ENCODE data around the gene RAB28.

- TF ChIP-seq, protein P1, sequence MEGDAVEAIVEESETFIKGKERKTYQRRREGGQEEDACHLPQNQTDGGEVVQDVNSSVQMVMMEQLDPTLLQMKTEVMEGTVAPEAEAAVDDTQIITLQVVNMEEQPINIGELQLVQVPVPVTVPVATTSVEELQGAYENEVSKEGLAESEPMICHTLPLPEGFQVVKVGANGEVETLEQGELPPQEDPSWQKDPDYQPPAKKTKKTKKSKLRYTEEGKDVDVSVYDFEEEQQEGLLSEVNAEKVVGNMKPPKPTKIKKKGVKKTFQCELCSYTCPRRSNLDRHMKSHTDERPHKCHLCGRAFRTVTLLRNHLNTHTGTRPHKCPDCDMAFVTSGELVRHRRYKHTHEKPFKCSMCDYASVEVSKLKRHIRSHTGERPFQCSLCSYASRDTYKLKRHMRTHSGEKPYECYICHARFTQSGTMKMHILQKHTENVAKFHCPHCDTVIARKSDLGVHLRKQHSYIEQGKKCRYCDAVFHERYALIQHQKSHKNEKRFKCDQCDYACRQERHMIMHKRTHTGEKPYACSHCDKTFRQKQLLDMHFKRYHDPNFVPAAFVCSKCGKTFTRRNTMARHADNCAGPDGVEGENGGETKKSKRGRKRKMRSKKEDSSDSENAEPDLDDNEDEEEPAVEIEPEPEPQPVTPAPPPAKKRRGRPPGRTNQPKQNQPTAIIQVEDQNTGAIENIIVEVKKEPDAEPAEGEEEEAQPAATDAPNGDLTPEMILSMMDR (IDR thresholded peaks at IDR 0.05), result no peak
- TF ChIP-seq POLR2A (IDR thresholded peaks at IDR 0.05), result no peak
- no peak for TF ChIP-seq EP300 (IDR thresholded peaks at IDR 0.05)
These were observed 143.5 kb downstream of the RAB28 start for GRCh38 chr4:13340672-13341071.
